ENCODE data around the gene AMOTL1.

DNA sequence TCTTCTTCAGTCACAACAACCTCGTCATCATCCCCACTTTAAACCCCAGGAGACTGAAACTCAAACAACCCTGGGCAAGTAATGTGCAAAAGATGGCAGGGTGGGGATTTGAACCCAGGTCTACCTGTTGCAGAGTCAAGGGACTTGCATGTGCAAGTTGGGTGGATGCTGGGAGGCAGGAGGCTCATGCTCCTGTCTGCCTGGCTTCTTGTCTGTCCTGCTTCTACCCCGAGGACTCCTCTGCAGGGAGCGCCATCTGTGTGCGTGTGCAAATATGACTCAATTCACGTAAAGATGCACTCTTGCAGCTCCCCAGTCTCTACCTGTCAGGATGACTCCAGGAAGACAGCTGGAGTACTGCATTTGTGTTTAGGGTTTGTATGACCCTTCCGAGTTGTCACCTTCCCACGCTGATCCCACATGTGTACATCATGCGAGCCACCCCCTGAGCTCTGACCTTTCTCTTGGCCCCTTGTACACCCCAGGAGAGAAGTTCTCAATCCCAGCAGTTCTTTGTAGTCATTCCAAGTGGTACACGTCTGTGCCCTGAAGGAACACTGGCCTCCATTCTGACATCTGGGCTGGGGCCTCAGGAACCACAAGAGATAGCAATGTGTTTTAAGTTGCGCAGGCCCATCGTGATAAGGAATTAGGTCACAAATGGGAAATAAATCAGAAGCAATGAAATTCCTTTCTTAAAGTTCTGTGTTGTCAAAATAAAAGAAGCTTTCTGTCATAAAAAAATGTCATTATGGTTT is 109.5 kb downstream of the AMOTL1 start:
- TF ChIP-seq, protein P1, sequence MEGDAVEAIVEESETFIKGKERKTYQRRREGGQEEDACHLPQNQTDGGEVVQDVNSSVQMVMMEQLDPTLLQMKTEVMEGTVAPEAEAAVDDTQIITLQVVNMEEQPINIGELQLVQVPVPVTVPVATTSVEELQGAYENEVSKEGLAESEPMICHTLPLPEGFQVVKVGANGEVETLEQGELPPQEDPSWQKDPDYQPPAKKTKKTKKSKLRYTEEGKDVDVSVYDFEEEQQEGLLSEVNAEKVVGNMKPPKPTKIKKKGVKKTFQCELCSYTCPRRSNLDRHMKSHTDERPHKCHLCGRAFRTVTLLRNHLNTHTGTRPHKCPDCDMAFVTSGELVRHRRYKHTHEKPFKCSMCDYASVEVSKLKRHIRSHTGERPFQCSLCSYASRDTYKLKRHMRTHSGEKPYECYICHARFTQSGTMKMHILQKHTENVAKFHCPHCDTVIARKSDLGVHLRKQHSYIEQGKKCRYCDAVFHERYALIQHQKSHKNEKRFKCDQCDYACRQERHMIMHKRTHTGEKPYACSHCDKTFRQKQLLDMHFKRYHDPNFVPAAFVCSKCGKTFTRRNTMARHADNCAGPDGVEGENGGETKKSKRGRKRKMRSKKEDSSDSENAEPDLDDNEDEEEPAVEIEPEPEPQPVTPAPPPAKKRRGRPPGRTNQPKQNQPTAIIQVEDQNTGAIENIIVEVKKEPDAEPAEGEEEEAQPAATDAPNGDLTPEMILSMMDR (IDR thresholded peaks at IDR 0.05), result no peak
- TF ChIP-seq POLR2A (IDR thresholded peaks at IDR 0.05), result no peak

Measured in esophagus squamous epithelium (tissue), 4 donors.